ENCODE measurements around the gene ZFP90. TPM values are rescaled to one million over a fixed set of nuclear protein-coding genes. Genes with fewer than 3 reads are reported as not detected.
A peak's percentile ranks its signal among the peaks of the same experiment; 100 is the strongest.

ZFP90 gene
- 34.9 TPM for polyA plus RNA-seq (2013)

- peak; percentile 86 to 90 (median 89) for DNase-seq
- peak within 1 kb of the TSS; percentile 74 to 88 (median 79) for H3K4me3 ChIP-seq (ENCODE audit: control insufficient read depth in 1 of 7, extremely low read depth in 1 of 7, insufficient read depth in 4 of 7, low read depth in 2 of 7, low read length in 6 of 7)
- H3K27me3 ChIP-seq (replicated peaks in 2 of 5; ENCODE audit: control insufficient read depth in 4 of 5, insufficient read depth in 5 of 5, low read length in 4 of 5) = no peaks in the 10 kb centered on the region
- CTCF ChIA-PET = interaction anchor here (0.5 to 1.6 kb wide), 5 partner anchors 9 to 165 kb away, joined by 3 to 6 read pairs (median 3); no protein-coding TSS in a partner anchor
- H3K36me3 ChIP-seq (ENCODE audit: control insufficient read depth in 4 of 4, insufficient read depth in 4 of 4, low read length in 3 of 4) = peaks cover 4 to 25% (median 19%) of the 10 kb centered on the region in 4 experiments
- POLR2A ChIA-PET = no interaction called here
- H3K4me1 ChIP-seq (ENCODE audit: control extremely low read depth in 1 of 4, control insufficient read depth in 4 of 4, insufficient read depth in 4 of 4, low read length in 3 of 4) = peaks cover 0 to 15% (median 10%) of the 10 kb centered on the region in 4 experiments
- WGBS (ENCODE audit: insufficient coverage) = under 1% methylated on average over 58 of the region's 71 CpGs
- peak within 1 kb of the TSS; percentile 61 to 80 for H3K27ac ChIP-seq (ENCODE audit: insufficient read depth in 1 of 2, low read depth in 1 of 2, low read length in 2 of 2, poor library complexity in 1 of 2, severe bottlenecking in 2 of 2)
- H3K9me3 ChIP-seq (ENCODE audit: control extremely low read depth in 1 of 5, control insufficient read depth in 4 of 5, insufficient read depth in 2 of 5, low read depth in 1 of 5, low read length in 4 of 5) = peaks cover 3 to 18% (median 12%) of the 10 kb centered on the region in 5 experiments
These were observed at the start of gene ZFP90 for GRCh38 chr16:68538880-68539701. ZFP90 (plus strand) TSS chr16:68539291; CDS start chr16:68539793, 502 bp downstream.

GRCh38 chr16:68490358-68490757, 48.7 kb upstream of the ZFP90 start:
- Histone ChIP-seq H3K4me1 (ENCODE audit: control extremely low read depth in 1 of 4, control insufficient read depth in 4 of 4, insufficient read depth in 4 of 4, low read length in 3 of 4) (no peaks in the 10 kb centered on the region), H3K36me3 (ENCODE audit: control insufficient read depth in 4 of 4, insufficient read depth in 4 of 4, low read length in 3 of 4) (no peaks in the 10 kb centered on the region), H3K9me3 (ENCODE audit: control extremely low read depth in 1 of 5, control insufficient read depth in 4 of 5, insufficient read depth in 2 of 5, low read depth in 1 of 5, low read length in 4 of 5) (no peaks in the 10 kb centered on the region), H3K27me3 (replicated peaks in 2 of 5; ENCODE audit: control insufficient read depth in 4 of 5, insufficient read depth in 5 of 5, low read length in 4 of 5) (peaks cover 0 to 1% (median 0%) of the 10 kb centered on the region in 5 experiments), H3K27ac (ENCODE audit: insufficient read depth in 1 of 2, low read depth in 1 of 2, low read length in 2 of 2, poor library complexity in 1 of 2, severe bottlenecking in 2 of 2) (no peak overlapping the region), H3K4me3 (ENCODE audit: control insufficient read depth in 1 of 7, extremely low read depth in 1 of 7, insufficient read depth in 4 of 7, low read depth in 2 of 7, low read length in 6 of 7) (no peak overlapping the region)
- no peak for DNase-seq
- POLR2A ChIA-PET = no interaction called here
- no CpG with 5 or more reads among the region's 1 CpG for WGBS (ENCODE audit: insufficient coverage)
- CTCF ChIA-PET = interaction anchor here (1.1 to 1.6 kb wide), 3 partner anchors 14 to 106 kb away, joined by 3 to 6 read pairs (median 3); no protein-coding TSS in a partner anchor

- H3K4me3 ChIP-seq (ENCODE audit: control insufficient read depth in 1 of 7, extremely low read depth in 1 of 7, insufficient read depth in 4 of 7, low read depth in 2 of 7, low read length in 6 of 7) = no peak overlapping the region
- POLR2A ChIA-PET = no interaction called here
- no peak overlapping the region for H3K27ac ChIP-seq (ENCODE audit: insufficient read depth in 1 of 2, low read depth in 1 of 2, low read length in 2 of 2, poor library complexity in 1 of 2, severe bottlenecking in 2 of 2)
- no peaks in the 10 kb centered on the region for H3K36me3 ChIP-seq (ENCODE audit: control insufficient read depth in 4 of 4, insufficient read depth in 4 of 4, low read length in 3 of 4)
- peaks cover 0 to 1% (median 0%) of the 10 kb centered on the region in 5 experiments for H3K27me3 ChIP-seq (replicated peaks in 2 of 5; ENCODE audit: control insufficient read depth in 4 of 5, insufficient read depth in 5 of 5, low read length in 4 of 5)
- H3K4me1 ChIP-seq (ENCODE audit: control extremely low read depth in 1 of 4, control insufficient read depth in 4 of 4, insufficient read depth in 4 of 4, low read length in 3 of 4) = no peaks in the 10 kb centered on the region
- WGBS (ENCODE audit: insufficient coverage) = 84% methylated on average over 10 of the region's 13 CpGs
- CTCF ChIA-PET = interaction anchor here (1.1 to 1.6 kb wide), 2 partner anchors 46 to 107 kb away, joined by 3 to 6 read pairs; no protein-coding TSS in a partner anchor
- no peaks in the 10 kb centered on the region for H3K9me3 ChIP-seq (ENCODE audit: control extremely low read depth in 1 of 5, control insufficient read depth in 4 of 5, insufficient read depth in 2 of 5, low read depth in 1 of 5, low read length in 4 of 5)
- DNase-seq = no peak
These were observed 48.1 kb upstream of the ZFP90 start for GRCh38 chr16:68490829-68491575.

- 97% methylated on average over 12 of the region's 14 CpGs for WGBS (ENCODE audit: insufficient coverage)
- CTCF ChIA-PET = interaction anchor here (1.6 kb wide), 1 partner anchor 46 kb away, joined by 6 read pairs; no protein-coding TSS in a partner anchor
- no peak overlapping the region for H3K27ac ChIP-seq (ENCODE audit: insufficient read depth in 1 of 2, low read depth in 1 of 2, low read length in 2 of 2, poor library complexity in 1 of 2, severe bottlenecking in 2 of 2)
- peaks cover 0 to 1% (median 0%) of the 10 kb centered on the region in 5 experiments for H3K27me3 ChIP-seq (replicated peaks in 2 of 5; ENCODE audit: control insufficient read depth in 4 of 5, insufficient read depth in 5 of 5, low read length in 4 of 5)
- no peak overlapping the region for H3K4me3 ChIP-seq (ENCODE audit: control insufficient read depth in 1 of 7, extremely low read depth in 1 of 7, insufficient read depth in 4 of 7, low read depth in 2 of 7, low read length in 6 of 7)
- H3K4me1 ChIP-seq (ENCODE audit: control extremely low read depth in 1 of 4, control insufficient read depth in 4 of 4, insufficient read depth in 4 of 4, low read length in 3 of 4) = no peaks in the 10 kb centered on the region
- POLR2A ChIA-PET = no interaction called here
- H3K36me3 ChIP-seq (ENCODE audit: control insufficient read depth in 4 of 4, insufficient read depth in 4 of 4, low read length in 3 of 4) = no peaks in the 10 kb centered on the region
- H3K9me3 ChIP-seq (ENCODE audit: control extremely low read depth in 1 of 5, control insufficient read depth in 4 of 5, insufficient read depth in 2 of 5, low read depth in 1 of 5, low read length in 4 of 5) = no peaks in the 10 kb centered on the region
- DNase-seq = no peak
These were observed 47.5 kb upstream of the ZFP90 start for GRCh38 chr16:68491576-68491950.

DNA sequence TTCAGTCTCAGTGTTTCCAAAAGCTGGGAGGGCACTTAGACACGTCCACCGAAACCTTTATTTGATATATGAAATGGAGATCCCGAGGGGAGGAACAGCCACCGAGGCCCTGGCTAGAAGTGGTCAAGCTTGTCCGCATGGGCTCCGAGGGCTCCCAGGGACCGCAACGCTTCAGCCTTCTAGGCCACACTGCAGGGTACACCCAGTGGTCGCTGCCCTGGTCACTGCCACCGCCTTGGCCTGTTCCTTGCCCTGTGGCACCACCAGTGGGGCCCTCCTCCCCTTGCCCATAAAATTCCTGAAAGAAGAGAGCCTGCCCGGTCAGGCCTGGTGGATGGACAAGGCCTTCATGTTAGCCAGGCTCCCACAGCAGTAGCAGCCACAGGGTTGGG, 46.9 kb upstream of the ZFP90 start:
- DNase-seq = no peak
- WGBS (ENCODE audit: insufficient coverage) = 98% methylated on average over 10 of the region's 11 CpGs
- POLR2A ChIA-PET = no interaction called here
- H3K4me1 ChIP-seq (ENCODE audit: control extremely low read depth in 1 of 4, control insufficient read depth in 4 of 4, insufficient read depth in 4 of 4, low read length in 3 of 4) = no peaks in the 10 kb centered on the region
- no peak overlapping the region for H3K4me3 ChIP-seq (ENCODE audit: control insufficient read depth in 1 of 7, extremely low read depth in 1 of 7, insufficient read depth in 4 of 7, low read depth in 2 of 7, low read length in 6 of 7)
- no peaks in the 10 kb centered on the region for H3K36me3 ChIP-seq (ENCODE audit: control insufficient read depth in 4 of 4, insufficient read depth in 4 of 4, low read length in 3 of 4)
- CTCF ChIA-PET = no interaction called here
- no peak overlapping the region for H3K27ac ChIP-seq (ENCODE audit: insufficient read depth in 1 of 2, low read depth in 1 of 2, low read length in 2 of 2, poor library complexity in 1 of 2, severe bottlenecking in 2 of 2)
- no peaks in the 10 kb centered on the region for H3K9me3 ChIP-seq (ENCODE audit: control extremely low read depth in 1 of 5, control insufficient read depth in 4 of 5, insufficient read depth in 2 of 5, low read depth in 1 of 5, low read length in 4 of 5)
- peaks cover 0 to 1% (median 0%) of the 10 kb centered on the region in 5 experiments for H3K27me3 ChIP-seq (replicated peaks in 2 of 5; ENCODE audit: control insufficient read depth in 4 of 5, insufficient read depth in 5 of 5, low read length in 4 of 5)

DNA sequence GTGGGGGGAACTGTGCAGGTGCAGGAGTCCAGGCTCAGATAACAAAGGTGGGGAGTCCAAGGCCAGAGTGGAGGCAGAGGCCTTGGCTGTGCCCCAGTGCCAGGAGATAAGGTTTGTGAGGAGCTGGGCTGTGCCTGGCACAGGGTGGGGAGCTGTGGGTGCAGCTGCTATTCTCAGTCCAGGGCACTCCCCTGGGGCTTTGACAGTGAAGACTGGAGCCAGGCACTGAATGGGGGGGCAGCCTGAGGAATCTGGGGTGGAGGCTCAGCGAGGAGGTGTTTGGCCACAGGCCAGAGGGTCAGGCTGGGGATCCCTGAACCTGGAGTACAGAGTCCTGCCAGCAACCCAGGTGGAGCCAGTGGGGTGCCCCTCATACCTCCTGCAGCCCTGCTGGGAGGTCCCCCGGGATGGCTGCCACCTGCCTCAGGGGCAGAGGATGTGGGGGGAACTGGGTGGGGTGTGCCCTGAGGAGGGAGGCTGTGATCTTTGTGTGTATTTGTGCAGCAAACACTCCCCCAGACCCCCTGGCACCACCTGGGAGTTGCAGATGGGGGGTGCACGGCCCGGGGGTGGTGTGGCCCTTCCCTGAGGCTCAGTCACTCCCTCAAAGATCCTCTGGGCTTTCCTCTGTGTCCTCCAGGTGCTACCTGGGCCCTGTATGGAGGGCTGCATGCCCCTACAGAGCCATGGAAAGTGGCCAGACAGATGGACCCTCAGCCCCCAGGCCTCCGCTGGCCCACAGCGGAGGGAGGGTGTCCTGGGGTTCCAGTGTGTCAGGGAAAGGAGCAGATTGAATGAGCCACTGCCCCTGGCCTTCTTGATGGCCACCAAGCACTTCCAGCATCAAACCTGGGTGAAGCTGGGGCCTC, 46.3 kb upstream of the ZFP90 start:
- CTCF ChIA-PET = interaction anchor here (1.3 kb wide), 1 partner anchor 38 kb away, joined by 3 read pairs; no protein-coding TSS in a partner anchor
- peaks cover 0 to under 1% (median 0%) of the 10 kb centered on the region in 5 experiments for H3K27me3 ChIP-seq (replicated peaks in 2 of 5; ENCODE audit: control insufficient read depth in 4 of 5, insufficient read depth in 5 of 5, low read length in 4 of 5)
- H3K36me3 ChIP-seq (ENCODE audit: control insufficient read depth in 4 of 4, insufficient read depth in 4 of 4, low read length in 3 of 4) = no peaks in the 10 kb centered on the region
- no peak for DNase-seq
- H3K4me1 ChIP-seq (ENCODE audit: control extremely low read depth in 1 of 4, control insufficient read depth in 4 of 4, insufficient read depth in 4 of 4, low read length in 3 of 4) = no peaks in the 10 kb centered on the region
- POLR2A ChIA-PET = no interaction called here
- no peaks in the 10 kb centered on the region for H3K9me3 ChIP-seq (ENCODE audit: control extremely low read depth in 1 of 5, control insufficient read depth in 4 of 5, insufficient read depth in 2 of 5, low read depth in 1 of 5, low read length in 4 of 5)
- no peak overlapping the region for H3K27ac ChIP-seq (ENCODE audit: insufficient read depth in 1 of 2, low read depth in 1 of 2, low read length in 2 of 2, poor library complexity in 1 of 2, severe bottlenecking in 2 of 2)
- WGBS (ENCODE audit: insufficient coverage) = 100% methylated on average over 6 of the region's 6 CpGs
- H3K4me3 ChIP-seq (ENCODE audit: control insufficient read depth in 1 of 7, extremely low read depth in 1 of 7, insufficient read depth in 4 of 7, low read depth in 2 of 7, low read length in 6 of 7) = no peak overlapping the region

All from common myeloid progenitor, CD34-positive (primary cell).